Mesendoderm (in vitro differentiated cells): ENCODE measurements around the gene RGS1.

Experiments used
- DNase-seq: peaks from one replicate; pipeline ENCODE4 v3.0.0; 2013
- H2AK5ac ChIP-seq: 2 replicates; pipeline ENCODE4 v1.6.1; 2013; ENCODE audit warnings: low read length, inconsistent platforms
- H2BK120ac ChIP-seq: 2 replicates; pipeline ENCODE4 v1.6.1; 2013; ENCODE audit warnings: low read depth, mild to moderate bottlenecking, low read length, moderate library complexity, mixed read lengths
- H2BK15ac ChIP-seq: replicated peaks from 2 replicates; pipeline ENCODE4 v1.6.1; 2013; ENCODE audit warnings: low read depth, mild to moderate bottlenecking, moderate library complexity
- H2BK5ac ChIP-seq: 2 replicates; pipeline ENCODE4 v1.6.1; 2013; ENCODE audit warnings: low read length, inconsistent platforms
- H3K18ac ChIP-seq: 2 replicates; pipeline ENCODE4 v1.6.1; 2013; ENCODE audit warnings: mild to moderate bottlenecking, low read length, mixed read lengths
- H3K23ac ChIP-seq: one replicate; pipeline ENCODE4 v1.6.1; 2013; ENCODE audit warnings: low read length
- H3K27ac ChIP-seq: 2 replicates; pipeline ENCODE4 v1.5.1; 2013; ENCODE audit warnings: low read depth, mild to moderate bottlenecking, inconsistent platforms, low read length, moderate library complexity
- H3K27me3 ChIP-seq: 2 replicates; pipeline ENCODE4 v1.6.1; 2013; ENCODE audit warnings: low read length, control low read depth, mild to moderate bottlenecking, inconsistent platforms; ENCODE audit not compliant: insufficient read depth, poor library complexity
- H3K36me3 ChIP-seq: 2 replicates; pipeline ENCODE4 v1.6.1; 2013; ENCODE audit warnings: low read length, inconsistent platforms; ENCODE audit not compliant: control insufficient read depth, insufficient read depth
- H3K4ac ChIP-seq: one replicate; pipeline ENCODE4 v1.6.1; 2013; ENCODE audit warnings: low read depth, mild to moderate bottlenecking, low read length, moderate library complexity
- H3K4me1 ChIP-seq: 2 replicates; pipeline ENCODE4 v1.6.1; 2013; ENCODE audit warnings: low read depth, low read length, inconsistent platforms; ENCODE audit not compliant: control insufficient read depth
- H3K4me2 ChIP-seq: 2 replicates; pipeline ENCODE4 v1.6.1; 2013; ENCODE audit warnings: low read length
- H3K4me3 ChIP-seq: 2 replicates; pipeline ENCODE4 v1.5.1; 2013; ENCODE audit warnings: mild to moderate bottlenecking, low read length
- H3K56ac ChIP-seq: one replicate; pipeline ENCODE4 v1.6.1; 2013; ENCODE audit warnings: low read length
- H3K79me1 ChIP-seq: 2 replicates; pipeline ENCODE4 v1.6.1; 2013; ENCODE audit warnings: low read length, inconsistent platforms
- H3K79me2 ChIP-seq: 2 replicates; pipeline ENCODE4 v1.6.1; 2013; ENCODE audit warnings: mild to moderate bottlenecking, low read length; ENCODE audit not compliant: control insufficient read depth, insufficient read depth
- H3K9ac ChIP-seq: 2 replicates; pipeline ENCODE4 v1.6.1; 2013; ENCODE audit warnings: low read length, inconsistent platforms
- H4K5ac ChIP-seq: one replicate; pipeline ENCODE4 v1.6.1; 2013; ENCODE audit warnings: low read length
- H4K8ac ChIP-seq: one replicate; pipeline ENCODE4 v1.6.1; 2013; ENCODE audit warnings: low read depth, mild to moderate bottlenecking, control low read depth, low read length, moderate library complexity
- WGBS: extraction: QIAGEN DNeasy Blood & Tissue Kit; methylation state at CpG from one replicate; pipeline ENCODE4 v1.1.7; 2013; ENCODE audit warnings: low lambda C conversion rate, missing lambda C conversion rate; ENCODE audit not compliant: insufficient coverage; ENCODE audit errors: extremely low coverage; 5-methylcytosine and 5-hydroxymethylcytosine counted together

RGS1 gene

DNA sequence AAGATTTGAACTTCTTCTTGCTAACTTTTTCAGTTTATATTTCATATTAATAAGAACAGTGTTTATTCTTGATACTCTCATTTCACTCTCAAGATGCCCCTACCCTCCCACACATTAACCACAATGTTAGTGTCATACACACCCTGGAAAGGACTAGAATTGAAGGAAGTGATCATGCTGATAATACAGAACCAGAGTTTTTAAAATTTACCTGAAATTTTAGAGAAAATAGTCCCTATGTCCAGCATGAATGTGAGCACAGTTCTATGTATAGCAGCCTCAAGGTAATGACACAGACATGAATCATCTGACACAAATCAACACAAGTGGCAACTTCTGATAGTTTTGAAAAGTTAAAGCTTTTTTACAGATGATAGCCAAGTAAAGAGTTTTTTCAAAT lies 26.0 kb downstream of the RGS1 start:
- Histone ChIP-seq H3K27me3 (no peaks in the 10 kb centered on the region), H3K4me2 (no peak overlapping the region), H3K27ac (no peak overlapping the region)

DNA sequence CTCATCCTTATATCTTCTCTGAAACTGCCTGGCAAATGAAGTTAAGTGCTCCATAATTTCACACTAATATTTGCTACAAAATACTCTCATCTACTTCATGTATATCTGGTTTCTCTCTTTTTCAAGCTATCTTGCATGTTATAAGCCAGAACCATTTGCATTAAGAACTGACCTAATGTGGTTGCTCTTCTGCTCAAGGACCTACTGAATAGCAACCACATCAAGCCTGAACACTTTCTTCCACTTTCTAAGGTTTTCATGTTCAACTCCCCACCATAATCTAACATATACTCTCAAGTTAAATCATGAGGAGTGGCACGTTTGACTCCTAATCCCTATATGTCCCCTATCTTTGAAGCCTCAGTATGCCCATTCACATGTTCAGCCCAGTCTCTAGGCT lies 27.2 kb downstream of the RGS1 start:
- no peaks in the 10 kb centered on the region for H3K36me3 ChIP-seq
- H3K56ac ChIP-seq, result no peak overlapping the region
- H3K27ac ChIP-seq, result no peak overlapping the region
- no peak overlapping the region for H3K18ac ChIP-seq
- no peak overlapping the region for H3K23ac ChIP-seq
- WGBS, result no CpG with 5 or more reads among the region's 1 CpG
- H2BK5ac ChIP-seq, result no peak overlapping the region
- no peak for DNase-seq
- no peaks in the 10 kb centered on the region for H3K27me3 ChIP-seq
- H3K4ac ChIP-seq, result no peak overlapping the region
- H3K79me1 ChIP-seq, result no peaks in the 10 kb centered on the region
- H3K4me1 ChIP-seq, result no peaks in the 10 kb centered on the region
- H3K9ac ChIP-seq, result no peak overlapping the region
- no peak overlapping the region for H2BK120ac ChIP-seq
- no peak overlapping the region for H4K5ac ChIP-seq
- H3K4me2 ChIP-seq, result no peak overlapping the region
- no peak overlapping the region for H3K4me3 ChIP-seq
- H2BK15ac ChIP-seq, result no peak overlapping the region
- no peak overlapping the region for H4K8ac ChIP-seq
- no peaks in the 10 kb centered on the region for H3K79me2 ChIP-seq
- no peak overlapping the region for H2AK5ac ChIP-seq

More for the DNA sequence above, 26.0 kb downstream of the RGS1 start:
- Histone ChIP-seq H3K79me1 (no peaks in the 10 kb centered on the region), H3K23ac (no peak overlapping the region), H3K18ac (no peak overlapping the region), H3K9ac (no peak overlapping the region), H3K4me1 (no peaks in the 10 kb centered on the region), H3K36me3 (no peaks in the 10 kb centered on the region), H2BK120ac (no peak overlapping the region), H4K5ac (no peak overlapping the region), H3K56ac (no peak overlapping the region), H3K79me2 (no peaks in the 10 kb centered on the region), H4K8ac (no peak overlapping the region), H3K4ac (no peak overlapping the region), H2BK5ac (no peak overlapping the region), H2AK5ac (no peak overlapping the region), H3K4me3 (no peak overlapping the region), H2BK15ac (no peak overlapping the region)
- DNase-seq, result no peak

DNA sequence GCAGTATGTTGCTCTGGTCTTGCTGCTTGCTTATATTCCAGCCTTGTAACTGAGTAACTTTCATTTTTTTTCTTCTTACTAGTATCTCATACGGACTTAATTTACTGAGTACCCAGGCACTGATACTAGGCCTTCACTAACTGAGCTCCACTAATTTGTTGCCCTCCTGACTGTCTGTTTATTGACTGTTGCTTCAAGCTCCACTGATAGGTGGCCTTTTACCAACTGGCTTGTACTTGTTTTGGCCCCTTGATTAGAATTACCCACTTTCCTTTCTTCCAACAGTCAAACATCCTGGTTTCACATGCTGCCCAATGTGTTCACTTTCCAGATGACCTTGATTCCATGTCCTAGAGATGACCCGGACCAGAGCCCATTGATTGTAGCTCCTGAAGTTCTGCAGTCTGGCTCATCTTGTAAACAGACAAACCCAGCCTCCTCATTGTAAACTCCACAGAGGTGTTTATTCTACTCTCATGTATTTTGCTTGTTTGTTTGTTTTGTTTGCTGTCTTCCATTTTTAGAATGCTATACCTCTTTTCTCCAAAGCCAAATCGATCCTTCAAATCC lies 27.7 kb downstream of the RGS1 start:
- Histone ChIP-seq H3K9ac (no peak overlapping the region), H3K18ac (no peak overlapping the region), H4K5ac (no peak overlapping the region), H3K4me1 (no peaks in the 10 kb centered on the region), H2BK5ac (no peak overlapping the region), H3K36me3 (no peaks in the 10 kb centered on the region), H3K56ac (no peak overlapping the region), H2BK15ac (no peak overlapping the region), H3K27ac (no peak overlapping the region), H3K4me2 (no peak overlapping the region), H3K79me1 (no peaks in the 10 kb centered on the region), H3K4ac (no peak overlapping the region), H3K23ac (no peak overlapping the region), H4K8ac (no peak overlapping the region), H3K79me2 (no peaks in the 10 kb centered on the region), H3K4me3 (no peak overlapping the region), H3K27me3 (no peaks in the 10 kb centered on the region), H2AK5ac (no peak overlapping the region), H2BK120ac (no peak overlapping the region)
- no CpG with 5 or more reads among the region's 3 CpGs for WGBS
- DNase-seq, result no peak

DNA sequence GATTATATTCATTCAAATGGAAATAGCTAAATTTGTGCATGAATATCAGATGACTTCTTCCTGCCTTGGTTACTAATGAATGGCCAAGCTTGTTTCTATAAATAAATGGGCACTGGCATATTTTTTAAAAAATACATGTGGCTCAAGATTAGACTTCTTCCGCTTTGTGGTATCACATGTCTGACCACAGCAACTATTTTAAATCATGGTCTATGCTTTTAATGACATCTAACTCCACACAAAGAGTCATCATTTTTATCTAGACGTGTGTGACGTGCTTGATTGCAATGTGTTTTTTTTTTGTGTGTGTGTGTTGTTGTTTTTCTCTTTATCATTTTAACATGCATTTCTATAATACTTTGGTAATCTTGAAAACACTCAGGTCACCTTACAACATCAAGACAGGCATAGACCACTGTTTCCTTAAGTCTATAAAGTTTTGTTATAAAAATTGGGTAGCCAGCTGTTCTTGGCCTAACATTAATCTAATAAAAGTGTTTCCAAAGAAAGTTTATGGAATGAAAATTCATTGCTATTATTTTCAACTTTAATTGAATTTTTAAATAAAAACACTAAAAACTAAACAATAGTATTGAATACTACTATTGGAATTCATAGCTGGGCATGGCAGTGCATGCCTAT lies 29.5 kb downstream of the RGS1 start:
- Histone ChIP-seq H2BK120ac (no peak overlapping the region), H3K56ac (no peak overlapping the region), H3K79me2 (no peaks in the 10 kb centered on the region), H3K4me3 (no peak overlapping the region), H3K79me1 (no peaks in the 10 kb centered on the region), H3K4me2 (no peak overlapping the region), H3K18ac (no peak overlapping the region), H2BK15ac (no peak overlapping the region), H3K9ac (no peak overlapping the region), H3K23ac (no peak overlapping the region), H4K5ac (no peak overlapping the region), H3K27ac (no peak overlapping the region), H3K4ac (no peak overlapping the region), H3K4me1 (no peaks in the 10 kb centered on the region), H3K27me3 (no peaks in the 10 kb centered on the region), H4K8ac (no peak overlapping the region), H2BK5ac (no peak overlapping the region), H3K36me3 (no peaks in the 10 kb centered on the region), H2AK5ac (no peak overlapping the region)
- no peak for DNase-seq
- no CpG with 5 or more reads among the region's 3 CpGs for WGBS

DNA sequence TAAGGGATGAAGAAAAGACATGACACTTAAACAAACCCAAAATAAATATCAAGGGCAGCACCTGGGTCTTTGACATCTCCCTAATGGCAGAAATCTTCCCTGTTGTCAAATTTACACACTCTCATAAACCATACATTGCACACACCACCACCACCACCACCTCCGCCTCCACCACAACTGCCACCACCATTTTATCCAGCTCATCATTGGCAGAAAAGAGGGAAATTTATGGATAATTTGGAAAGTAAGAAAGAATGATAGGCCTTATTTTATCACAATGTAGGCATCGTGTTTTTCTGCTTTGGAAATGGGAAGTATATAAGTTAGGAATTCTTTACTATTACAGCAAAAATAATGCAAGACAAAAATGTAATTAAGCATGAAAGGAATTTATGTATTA lies 33.1 kb downstream of the RGS1 start:
- no peaks in the 10 kb centered on the region for H3K36me3 ChIP-seq
- no peak overlapping the region for H2BK15ac ChIP-seq
- no peak overlapping the region for H3K56ac ChIP-seq
- no peak overlapping the region for H3K4me2 ChIP-seq
- H4K5ac ChIP-seq, result no peak overlapping the region
- H3K4ac ChIP-seq, result no peak overlapping the region
- no peaks in the 10 kb centered on the region for H3K4me1 ChIP-seq
- H3K23ac ChIP-seq, result no peak overlapping the region
- DNase-seq, result no peak
- H3K27me3 ChIP-seq, result no peaks in the 10 kb centered on the region
- WGBS, result 100% methylated on average over 1 of the region's 2 CpGs
- no peak overlapping the region for H4K8ac ChIP-seq
- no peak overlapping the region for H3K4me3 ChIP-seq
- no peak overlapping the region for H2AK5ac ChIP-seq
- H2BK5ac ChIP-seq, result no peak overlapping the region
- H3K79me2 ChIP-seq, result no peaks in the 10 kb centered on the region
- no peak overlapping the region for H2BK120ac ChIP-seq
- H3K18ac ChIP-seq, result no peak overlapping the region
- H3K27ac ChIP-seq, result no peak overlapping the region
- no peak overlapping the region for H3K9ac ChIP-seq
- H3K79me1 ChIP-seq, result no peaks in the 10 kb centered on the region
